K562 (cell line): ENCODE results near the gene TSSK2. TPM values are rescaled to one million over a fixed set of nuclear protein-coding genes. Genes with fewer than 3 reads are reported as not detected.

Source experiments
- CBFA2T3 ChIP-seq: fragments of 450-650 bp; IDR thresholded peaks from 2 replicates; pipeline ENCODE4 v1.6.1; 2017
- CCAR2 ChIP-seq: fragments of 200-400 bp; formaldehyde crosslinking; IDR thresholded peaks from 2 replicates; pipeline ENCODE4 v1.6.1; 2017; ENCODE audit warnings: mild to moderate bottlenecking, low read depth, low read length
- CHD1 ChIP-seq: fragments of 200-600 bp; sonication (generic); IDR thresholded peaks from one replicate; pipeline ENCODE4 v1.6.1; 2012; ENCODE audit warnings: mild to moderate bottlenecking, moderate library complexity, low read length, inconsistent platforms
- E2F4 ChIP-seq: sonication (generic); formaldehyde crosslinking; IDR thresholded peaks from 2 replicates; pipeline ENCODE4 v1.8.0; 2022; ENCODE audit warnings: mild to moderate bottlenecking, low read depth, missing genetic modification reagents
- GATA2 ChIP-seq: sonication (generic); formaldehyde crosslinking; IDR thresholded peaks from 2 replicates; pipeline ENCODE4 v1.4.0; 2020; ENCODE audit warnings: mild to moderate bottlenecking, missing genetic modification reagents
- KLF16 ChIP-seq: IDR thresholded peaks from 2 replicates; pipeline ENCODE4 v1.6.1; 2016; ENCODE audit warnings: antibody characterized with exemption
- MBD1 ChIP-seq: fragments of 250-450 bp; sonication (Bioruptor Pico); IDR thresholded peaks from 2 replicates; pipeline ENCODE4 v1.8.0; 2022; ENCODE audit warnings: inconsistent platforms
- RBM22 ChIP-seq: fragments of 200-400 bp; formaldehyde crosslinking; IDR thresholded peaks from 2 replicates; pipeline ENCODE4 v1.6.1; 2018; ENCODE audit warnings: low read length, low read depth; ENCODE audit not compliant: poor library complexity, severe bottlenecking
- SIN3B ChIP-seq: fragments of 450-650 bp; IDR thresholded peaks from 2 replicates; pipeline ENCODE4 v1.6.1; 2017; ENCODE audit warnings: low read depth, mild to moderate bottlenecking, moderate library complexity
- SIRT6 ChIP-seq: IDR thresholded peaks from one replicate; pipeline ENCODE4 v1.6.1; 2012; ENCODE audit warnings: low read depth, mild to moderate bottlenecking, control low read depth, inconsistent platforms, low read length, moderate library complexity
- SNIP1 ChIP-seq: fragments of 450-650 bp; IDR thresholded peaks from 2 replicates; pipeline ENCODE4 v1.7.1; 2017; ENCODE audit warnings: low read depth, mild to moderate bottlenecking
- THRA ChIP-seq: fragments of 450-650 bp; IDR thresholded peaks from 2 replicates; pipeline ENCODE4 v1.6.1; 2017; ENCODE audit warnings: mild to moderate bottlenecking, moderate library complexity
- U2AF2 ChIP-seq: fragments of 200-400 bp; formaldehyde crosslinking; optimal IDR thresholded peaks from 2 replicates; pipeline ENCODE3; 2017; ENCODE audit warnings: low read depth, mild to moderate bottlenecking, low read length
- ZHX1 ChIP-seq: fragments of 150-350 bp; conservative IDR thresholded peaks from 2 replicates; pipeline ENCODE4 v1.6.1; 2014; ENCODE audit warnings: low read length
- ZNF232 ChIP-seq: sonication (generic); formaldehyde crosslinking; IDR thresholded peaks from 2 replicates; pipeline ENCODE4 v1.8.0; 2022; ENCODE audit warnings: mild to moderate bottlenecking, missing genetic modification reagents
- ZNF354B ChIP-seq: fragments of 250-450 bp; sonication (Bioruptor Pico); IDR thresholded peaks from 2 replicates; pipeline ENCODE4 v1.4.0; 2020
- polyA plus RNA-seq, 8 experiments: library from polyadenylated mRNA; depleted of rRNA in 4 of 8; stranded (reverse) in 5 of 8; unstranded in 3 of 8; fragments of >200 nt; fragmentation: Nextera tagmentation in 2 of 8; fragmentation: Illumina TruSeq in 1 of 8; extraction: Ambion mirVana in 2 of 8; extraction: Trizol in 1 of 8; gene quantifications; 2 replicates each; pipeline versions ENCODE4 v1.2.1 to v1.2.3, GENCODE V29; 2011 to 2014; ENCODE audit warnings: inconsistent platforms in 1 of 8, missing spikeins in 1 of 8
- total RNA-seq, 7 experiments: library from RNA; depleted of rRNA in 6 of 7; stranded (reverse); fragments of >200 nt in 6 of 7; fragmentation: Illumina TruSeq in 2 of 7; extraction: Trizol in 2 of 7; gene quantifications; 2 replicates each; pipeline versions ENCODE4 v1.2.1 to v1.2.3, GENCODE V29; 2011 to 2021; ENCODE audit warnings: low replicate concordance in 1 of 7
- TF ChIP-seq, protein P1 (sequence below): fragments of 250-450 bp; sonication (Bioruptor Pico); IDR thresholded peaks from 2 replicates; pipeline ENCODE4 v1.4.0; 2020; ENCODE audit warnings: mild to moderate bottlenecking, moderate library complexity, borderline replicate concordance
- TF ChIP-seq, protein P2 (sequence below): fragments of 250-450 bp; sonication (Bioruptor Pico); IDR thresholded peaks from 2 replicates; pipeline ENCODE4 v1.8.0; 2022; ENCODE audit warnings: moderate library complexity, mild to moderate bottlenecking, inconsistent platforms

Gene TSSK2
- total and polyA plus RNA-seq, 9 of the 15 experiments (the other 6 are each of a cell fraction or from before 2014, with no cell fraction given), result 0.04 TPM; not detected in 8

DNA sequence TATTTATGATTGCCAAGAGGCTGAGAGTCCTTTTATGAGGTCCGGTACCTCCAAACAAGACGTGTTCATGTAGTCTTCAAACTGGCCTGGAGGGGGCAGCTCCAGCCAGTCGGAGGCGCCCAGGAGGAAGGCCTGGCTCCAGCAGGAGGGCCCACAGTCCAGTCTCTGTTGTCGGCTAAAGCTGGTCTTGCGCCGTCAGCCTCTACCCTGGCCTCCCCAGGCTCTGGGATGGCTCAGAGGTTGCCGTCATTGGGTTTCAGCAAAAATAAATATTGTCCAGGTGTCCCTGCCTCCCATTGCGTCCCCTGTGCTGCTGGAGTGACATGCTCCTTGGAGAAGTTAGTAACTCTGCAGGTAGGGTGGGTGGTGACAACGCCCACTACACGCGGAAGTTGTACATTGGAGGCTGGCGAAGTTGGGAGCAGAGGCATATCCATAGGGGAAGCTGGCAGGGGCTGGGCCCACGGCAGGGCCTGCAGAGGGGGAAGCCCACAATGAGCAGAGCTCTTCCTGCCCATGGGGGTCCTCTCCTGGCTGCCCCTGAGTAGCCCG lies 48.5 kb downstream of the TSSK2 start (continued):
- TF ChIP-seq, protein P1, sequence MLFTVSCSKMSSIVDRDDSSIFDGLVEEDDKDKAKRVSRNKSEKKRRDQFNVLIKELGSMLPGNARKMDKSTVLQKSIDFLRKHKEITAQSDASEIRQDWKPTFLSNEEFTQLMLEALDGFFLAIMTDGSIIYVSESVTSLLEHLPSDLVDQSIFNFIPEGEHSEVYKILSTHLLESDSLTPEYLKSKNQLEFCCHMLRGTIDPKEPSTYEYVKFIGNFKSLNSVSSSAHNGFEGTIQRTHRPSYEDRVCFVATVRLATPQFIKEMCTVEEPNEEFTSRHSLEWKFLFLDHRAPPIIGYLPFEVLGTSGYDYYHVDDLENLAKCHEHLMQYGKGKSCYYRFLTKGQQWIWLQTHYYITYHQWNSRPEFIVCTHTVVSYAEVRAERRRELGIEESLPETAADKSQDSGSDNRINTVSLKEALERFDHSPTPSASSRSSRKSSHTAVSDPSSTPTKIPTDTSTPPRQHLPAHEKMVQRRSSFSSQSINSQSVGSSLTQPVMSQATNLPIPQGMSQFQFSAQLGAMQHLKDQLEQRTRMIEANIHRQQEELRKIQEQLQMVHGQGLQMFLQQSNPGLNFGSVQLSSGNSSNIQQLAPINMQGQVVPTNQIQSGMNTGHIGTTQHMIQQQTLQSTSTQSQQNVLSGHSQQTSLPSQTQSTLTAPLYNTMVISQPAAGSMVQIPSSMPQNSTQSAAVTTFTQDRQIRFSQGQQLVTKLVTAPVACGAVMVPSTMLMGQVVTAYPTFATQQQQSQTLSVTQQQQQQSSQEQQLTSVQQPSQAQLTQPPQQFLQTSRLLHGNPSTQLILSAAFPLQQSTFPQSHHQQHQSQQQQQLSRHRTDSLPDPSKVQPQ (CRISPR knock-in tag), result no peak
- TF ChIP-seq ZNF354B, result no peak
- peak; percentile 69; the same call in 1 of the 2 replicates for TF ChIP-seq ZHX1
- no peak for TF ChIP-seq SIN3B
- no peak for TF ChIP-seq U2AF2
- TF ChIP-seq KLF16, result no peak
- no peak for TF ChIP-seq CHD1
- TF ChIP-seq, protein P2, sequence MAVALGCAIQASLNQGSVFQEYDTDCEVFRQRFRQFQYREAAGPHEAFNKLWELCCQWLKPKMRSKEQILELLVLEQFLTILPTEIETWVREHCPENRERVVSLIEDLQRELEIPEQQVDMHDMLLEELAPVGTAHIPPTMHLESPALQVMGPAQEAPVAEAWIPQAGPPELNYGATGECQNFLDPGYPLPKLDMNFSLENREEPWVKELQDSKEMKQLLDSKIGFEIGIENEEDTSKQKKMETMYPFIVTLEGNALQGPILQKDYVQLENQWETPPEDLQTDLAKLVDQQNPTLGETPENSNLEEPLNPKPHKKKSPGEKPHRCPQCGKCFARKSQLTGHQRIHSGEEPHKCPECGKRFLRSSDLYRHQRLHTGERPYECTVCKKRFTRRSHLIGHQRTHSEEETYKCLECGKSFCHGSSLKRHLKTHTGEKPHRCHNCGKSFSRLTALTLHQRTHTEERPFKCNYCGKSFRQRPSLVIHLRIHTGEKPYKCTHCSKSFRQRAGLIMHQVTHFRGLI, result no peak; the same call in 1 of the 2 replicates
- no peak for TF ChIP-seq GATA2 (CRISPR knock-in tag)
- TF ChIP-seq SNIP1, result no peak
- TF ChIP-seq THRA, result no peak
- no peak for TF ChIP-seq SIRT6
- TF ChIP-seq CBFA2T3, result no peak
- no peak for TF ChIP-seq CCAR2
- TF ChIP-seq ZNF232 (CRISPR knock-in tag), result no peak
- TF ChIP-seq MBD1, result no peak
- no peak for TF ChIP-seq RBM22
- no peak for TF ChIP-seq E2F4 (CRISPR knock-in tag)
